WTC11 (cell line): ENCODE data around the gene WDR18. TPM values are rescaled to one million over a fixed set of nuclear protein-coding genes. Genes with fewer than 3 reads are reported as not detected.
A peak's percentile ranks its signal among the peaks of the same experiment; 100 is the strongest.

Experiments used
- ATAC-seq: fragments of 200-7000 bp; cut with Tn5 transposase; 2 replicates; pipeline ENCODE4 v1.10.0; 2021; ENCODE audit warnings: mild to moderate bottlenecking, moderate library complexity
- CTCF ChIA-PET: fragments of 300-600 bp; sonication (Branson Sonifier 250); formaldehyde crosslinking; loops from one replicate; lab custom pipeline; 2021; ENCODE audit warnings: antibody characterized with exemption; lab: Charles Lee
- POLR2A ChIA-PET: fragments of 350-600 bp; sonication (Branson Sonifier 250); formaldehyde crosslinking; loops from one replicate; lab custom pipeline; 2021; ENCODE audit warnings: antibody characterized with exemption; lab: Charles Lee
- DNase-seq: peaks from one replicate; pipeline ENCODE4 v3.0.0; 2021; ENCODE audit warnings: low spot score
- H3K27ac Mint-ChIP-seq: 2 replicates; pipeline ENCODE4 v1.8.0; 2021; ENCODE audit warnings: mixed read lengths
- H3K27me3 Mint-ChIP-seq: 2 replicates; pipeline ENCODE4 v1.8.0; 2021; ENCODE audit warnings: low read depth, mild to moderate bottlenecking, moderate library complexity, mixed read lengths
- H3K36me3 Mint-ChIP-seq: 2 replicates; pipeline ENCODE4 v1.8.0; 2021; ENCODE audit warnings: mixed read lengths
- H3K4me1 Mint-ChIP-seq: 2 replicates; pipeline ENCODE4 v1.8.0; 2022; ENCODE audit warnings: mixed read lengths
- H3K4me3 Mint-ChIP-seq: 2 replicates; pipeline ENCODE4 v1.8.0; 2021; ENCODE audit warnings: mild to moderate bottlenecking, moderate library complexity, mixed read lengths
- H3K9me3 Mint-ChIP-seq: 2 replicates; pipeline ENCODE4 v1.8.0; 2021; ENCODE audit warnings: mixed read lengths
- ARID4B ChIP-seq: sonication (generic); formaldehyde crosslinking; IDR thresholded peaks from 2 replicates; pipeline ENCODE4 v1.8.0; 2023; ENCODE audit warnings: missing genetic modification reagents, mild to moderate bottlenecking, borderline replicate concordance
- CDX4 ChIP-seq: fragments of 250-450 bp; sonication (Bioruptor Pico); IDR thresholded peaks from 2 replicates; pipeline ENCODE4 v1.9.0; 2021; ENCODE audit warnings: moderate library complexity, mild to moderate bottlenecking, inconsistent platforms, borderline replicate concordance
- CREB1 ChIP-seq: sonication (generic); formaldehyde crosslinking; IDR thresholded peaks from 2 replicates; pipeline ENCODE4 v1.8.0; 2023; ENCODE audit warnings: mild to moderate bottlenecking, missing genetic modification reagents
- CREM ChIP-seq: sonication (generic); formaldehyde crosslinking; IDR thresholded peaks from 2 replicates; pipeline ENCODE4 v1.8.1; 2022; ENCODE audit warnings: mild to moderate bottlenecking, missing genetic modification reagents, moderate library complexity
- E2F4 ChIP-seq: sonication (generic); formaldehyde crosslinking; IDR thresholded peaks from 2 replicates; pipeline ENCODE4 v1.8.1; 2022; ENCODE audit warnings: low read depth, mild to moderate bottlenecking, moderate library complexity, missing genetic modification reagents, borderline replicate concordance
- E2F5 ChIP-seq: sonication (generic); formaldehyde crosslinking; IDR thresholded peaks from 2 replicates; pipeline ENCODE4 v1.8.1; 2022; ENCODE audit warnings: mild to moderate bottlenecking, moderate library complexity, missing genetic modification reagents
- ETV6 ChIP-seq: sonication (generic); formaldehyde crosslinking; IDR thresholded peaks from 2 replicates; pipeline ENCODE4 v1.8.1; 2022; ENCODE audit warnings: mild to moderate bottlenecking, missing genetic modification reagents
- GTF2I ChIP-seq: fragments of 250-450 bp; sonication (Bioruptor Pico); conservative IDR thresholded peaks from 2 replicates; pipeline ENCODE4 v1.4.0; 2021; ENCODE audit warnings: mild to moderate bottlenecking
- HMGXB4 ChIP-seq: sonication (generic); formaldehyde crosslinking; IDR thresholded peaks from 2 replicates; pipeline ENCODE4 v1.8.1; 2023; ENCODE audit warnings: mild to moderate bottlenecking, moderate library complexity, missing genetic modification reagents
- NFATC4 ChIP-seq: fragments of 250-450 bp; sonication (Bioruptor Pico); IDR thresholded peaks from 2 replicates; pipeline ENCODE4 v1.9.0; 2021; ENCODE audit warnings: mild to moderate bottlenecking
- NFE2L1 ChIP-seq: sonication (generic); formaldehyde crosslinking; IDR thresholded peaks from 2 replicates; pipeline ENCODE4 v1.8.1; 2023; ENCODE audit warnings: missing genetic modification reagents
- NFYB ChIP-seq: sonication (generic); formaldehyde crosslinking; conservative IDR thresholded peaks from 2 replicates; pipeline ENCODE4 v1.8.0; 2022; ENCODE audit warnings: low read depth, missing genetic modification reagents
- SP1 ChIP-seq: sonication (generic); formaldehyde crosslinking; conservative IDR thresholded peaks from 2 replicates; pipeline ENCODE4 v1.8.1; 2022; ENCODE audit warnings: missing genetic modification reagents
- TEAD1 ChIP-seq: sonication (generic); formaldehyde crosslinking; IDR thresholded peaks from 2 replicates; pipeline ENCODE4 v1.8.0; 2022; ENCODE audit warnings: mild to moderate bottlenecking, missing genetic modification reagents
- USF2 ChIP-seq: sonication (generic); formaldehyde crosslinking; IDR thresholded peaks from 2 replicates; pipeline ENCODE4 v1.8.1; 2023; ENCODE audit warnings: mild to moderate bottlenecking, missing genetic modification reagents, moderate library complexity
- ZNF416 ChIP-seq: fragments of 250-450 bp; sonication (Bioruptor Pico); IDR thresholded peaks from 2 replicates; pipeline ENCODE4 v1.9.0; 2021; ENCODE audit warnings: mild to moderate bottlenecking, inconsistent platforms
- ZNF425 ChIP-seq: fragments of 250-450 bp; sonication (Bioruptor Pico); conservative IDR thresholded peaks from 2 replicates; pipeline ENCODE4 v1.9.0; 2021; ENCODE audit warnings: mild to moderate bottlenecking
- total RNA-seq: library from RNA; stranded (reverse); gene quantifications from 3 replicates; pipeline ENCODE4 v1.2.3, GENCODE V29; 2021

The WDR18 gene
- total RNA-seq, 1 experiment from 2014 or later: 140 TPM

GRCh38 chr19:1039646-1040475, 55.7 kb downstream of the WDR18 start, which contains the start of gene ABCA7 (continued):
- TF ChIP-seq NFE2L1 (CRISPR knock-in tag): peak; percentile 57; the same call in 1 of the 2 replicates
- peak; percentile 13; the same call in 1 of the 2 replicates for TF ChIP-seq TEAD1 (CRISPR knock-in tag)
- peak; percentile 29; the same call in 1 of the 2 replicates for TF ChIP-seq ETV6 (CRISPR knock-in tag)
- TF ChIP-seq ARID4B (CRISPR knock-in tag): peak; percentile 15; the same call in 1 of the 2 replicates
- TF ChIP-seq ZNF425 (CRISPR knock-in tag): peak; percentile 45; the same call in 1 of the 2 replicates
- no peak; the same call in 1 of the 2 replicates for TF ChIP-seq CREB1 (CRISPR knock-in tag)
- peak; percentile 91 for TF ChIP-seq NFATC4 (CRISPR knock-in tag)
- TF ChIP-seq USF2 (CRISPR knock-in tag): peak; percentile 52; the same call in 1 of the 2 replicates
- 0 out of 2 replicates have a peak, but pooled peaks have one; percentile 56 for TF ChIP-seq E2F4 (CRISPR knock-in tag)
- TF ChIP-seq ZNF416 (CRISPR knock-in tag): peak; percentile 8
- TF ChIP-seq, all 79 proteins: peak for 26

- Mint-ChIP-seq H3K9me3 (no peaks in the 10 kb centered on the region), H3K27ac (peak overlapping the region; percentile 83), H3K4me3 (peak overlapping the region; percentile 84), H3K36me3 (peaks cover 26% of the 10 kb centered on the region), H3K4me1 (peaks cover 12% of the 10 kb centered on the region), H3K27me3 (no peaks in the 10 kb centered on the region)
- DNase-seq (peak; percentile 95), ATAC-seq (peak; percentile 49)
- TF ChIP-seq CREM (0 out of 2 replicates have a peak, but pooled peaks have one; percentile 40), SP1 (CRISPR knock-in tag) (0 out of 2 replicates have a peak, but pooled peaks have one; percentile 48), GTF2I (CRISPR knock-in tag) (peak; percentile 82; the same call in 1 of the 2 replicates), E2F5 (CRISPR knock-in tag) (no peak), HMGXB4 (peak; percentile 47; the same call in 1 of the 2 replicates), NFYB (peak; percentile 96), CDX4 (CRISPR knock-in tag) (no peak)
- ChIA-PET POLR2A (interaction anchor here (0.6 to 3.2 kb wide), 13 partner anchors 8 to 404 kb away, joined by 3 to 70 read pairs (median 4); partner anchors contain the start of genes ARHGAP45, CNN2 and RNU6-2), CTCF (interaction anchor here (0.6 to 3.4 kb wide), 12 partner anchors 8 to 184 kb away, joined by 3 to 29 read pairs (median 4); partner anchors contain the start of genes ARHGAP45 and CNN2)
Measured at GRCh38 chr19:1040476-1041271, 56.5 kb downstream of the WDR18 start.
